ENCODE results near the gene LRRC75A. TPM values are rescaled to one million over a fixed set of nuclear protein-coding genes. Genes with fewer than 3 reads are reported as not detected.

Gene LRRC75A
- total and polyA plus RNA-seq, 2 of the 8 experiments (the other 6 are each of a cell fraction or from before 2014, with no cell fraction given), result 9.7 to 9.9 TPM

GRCh38 chr17:16427020-16427419 is 65.0 kb downstream of the LRRC75A start:
- TF ChIP-seq EGR1 (IDR thresholded peaks at IDR 0.05; ENCODE audit: borderline replicate concordance, low read depth, low read length) (no peak), BCL11A (IDR thresholded peaks at IDR 0.05; ENCODE audit: low read depth in 2 of 2, low read length in 2 of 2) (no peak), CBX8 (IDR thresholded peaks at IDR 0.05; ENCODE audit: borderline replicate concordance, low read depth, low read length) (no peak), CTBP2 (IDR thresholded peaks at IDR 0.05; ENCODE audit: borderline replicate concordance, insufficient read depth, insufficient read length, low read length) (no peak), YY1 (IDR thresholded peaks at IDR 0.05; ENCODE audit: low read depth, low read length) (no peak), TAF7 (optimal IDR thresholded peaks at IDR 0.05; ENCODE audit: borderline replicate concordance, low read depth, low read length) (no peak), KDM1A (IDR thresholded peaks at IDR 0.05; ENCODE audit: borderline replicate concordance, low read length) (0 out of 2 replicates have a peak, but pooled peaks have one; percentile 16), EP300 (IDR thresholded peaks at IDR 0.05; ENCODE audit: borderline replicate concordance in 1 of 2, low read depth in 2 of 2, low read length in 2 of 2) (no peak)
- Histone ChIP-seq H3K79me1 (ENCODE audit: low read depth, low read length) (no peaks in the 10 kb centered on the region), H4K91ac (replicated peaks; ENCODE audit: insufficient read length, low read length) (no peak overlapping the region), H3K18ac (ENCODE audit: extremely low read depth, low read length) (no peak overlapping the region), H2BK5ac (ENCODE audit: low read depth, low read length) (no peak overlapping the region), H3K79me2 (ENCODE audit: control insufficient read depth in 1 of 2, insufficient read depth in 2 of 2, low read length in 2 of 2) (no peaks in the 10 kb centered on the region), H3K4ac (replicated peaks; ENCODE audit: insufficient read length, low read depth, low read length) (no peak overlapping the region), H3K56ac (replicated peaks; ENCODE audit: insufficient read length, low read depth, low read length) (no peak overlapping the region), H3K4me3 (ENCODE audit: extremely low read depth in 1 of 4, insufficient read depth in 2 of 4, low read depth in 3 of 4, low read length in 4 of 4) (no peak overlapping the region), H2BK120ac (replicated peaks; ENCODE audit: low read depth, low read length) (no peak overlapping the region), H2BK15ac (ENCODE audit: low read length) (no peak overlapping the region), H2AFZ (ENCODE audit: low read length) (no peak overlapping the region), H4K20me1 (replicated peaks in 1 of 2; ENCODE audit: control insufficient read depth in 1 of 2, insufficient read depth in 2 of 2, low read length in 2 of 2) (no peaks in the 10 kb centered on the region), H3K9me3 (ENCODE audit: insufficient read depth in 2 of 2, low read depth in 1 of 2, low read length in 1 of 2) (no peaks in the 10 kb centered on the region), H3K23me2 (ENCODE audit: low read depth, low read length) (no peaks in the 10 kb centered on the region), H3K14ac (ENCODE audit: insufficient read length) (no peak overlapping the region), H3K23ac (ENCODE audit: insufficient read length) (no peak overlapping the region), H2BK20ac (ENCODE audit: low read length) (no peak overlapping the region), H4K8ac (ENCODE audit: extremely low read depth, insufficient read depth, low read length) (no peak overlapping the region), H3K36me3 (ENCODE audit: control insufficient read depth in 2 of 4, insufficient read depth in 4 of 4, low read length in 3 of 4) (no peaks in the 10 kb centered on the region), H2AK5ac (ENCODE audit: low read depth, low read length) (no peak overlapping the region), H3K4me1 (replicated peaks in 1 of 4; ENCODE audit: control insufficient read depth in 3 of 4, insufficient read depth in 4 of 4, low read length in 3 of 4) (no peaks in the 10 kb centered on the region), H3K4me2 (ENCODE audit: insufficient read depth in 1 of 2, low read depth in 2 of 2, low read length in 2 of 2) (no peak overlapping the region), H3K27ac (ENCODE audit: low read depth, low read length) (no peak overlapping the region), H3K27me3 (replicated peaks in 1 of 4; ENCODE audit: control insufficient read depth in 3 of 4, extremely low read depth in 1 of 4, insufficient read depth in 3 of 4, low read length in 3 of 4) (no peaks in the 10 kb centered on the region; a peak in 1 of 7 replicates), H3K9ac (replicated peaks in 1 of 4; ENCODE audit: extremely low read depth in 1 of 4, low read depth in 3 of 4, low read length in 3 of 4) (no peak overlapping the region), H4K5ac (ENCODE audit: insufficient read length, low read depth, low read length) (no peak overlapping the region), H2BK12ac (ENCODE audit: low read depth, low read length) (no peak overlapping the region)
- DNase-seq (ENCODE audit: low read depth in 1 of 2, low spot score in 2 of 2) (no peak), FAIRE-seq (no peak)
- ChIA-PET POLR2A (ENCODE audit: partially characterized antibody) (interaction anchor here (0.6 to 6.0 kb wide), 6 partner anchors 8 to 46 kb away, joined by 3 to 75 read pairs (median 5); partner anchors contain the start of gene UBB), CTCF (ENCODE audit: partially characterized antibody) (interaction anchor here (1.0 to 4.6 kb wide), 9 partner anchors 10 to 94 kb away, joined by 3 to 53 read pairs (median 7); partner anchors contain the start of gene TRPV2)
- 80% methylated on average over 3 of the region's 3 CpGs; no CpG with 5 or more reads in 1 of the 2 experiments for WGBS, 2 experiments (ENCODE audit: extremely low coverage in 1 of 2, insufficient coverage in 1 of 2, insufficient read length in 1 of 2, insufficient replicate concordance in 2 of 2, low coverage in 1 of 2, low lambda C conversion rate in 2 of 2, missing lambda C conversion rate in 1 of 2)

All from H1 (cell line).